NCI-H748 (cell line): ENCODE measurements around the gene CNFN.

Experiments
- DNase-seq: peaks from one replicate; lab custom pipeline; 2025; ENCODE audit not compliant: unreplicated experiment; lab: John Stamatoyannopoulos, UW

The CNFN gene, protein sequence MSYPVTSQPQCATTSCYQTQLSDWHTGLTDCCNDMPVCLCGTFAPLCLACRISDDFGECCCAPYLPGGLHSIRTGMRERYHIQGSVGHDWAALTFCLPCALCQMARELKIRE

GRCh38 chr19:42389899-42390298, at the start of gene CNFN:
Gene CNFN (minus strand): TSS chr19:42390297. CDS start chr19:42389037, 1,260 bp downstream.
- no peak for DNase-seq

- DNase-seq: no peak
Observed at GRCh38 chr19:42436006-42436405, 45.9 kb upstream of the CNFN start.

- no peak for DNase-seq
Observed at GRCh38 chr19:42435316-42435715, 45.2 kb upstream of the CNFN start.

- DNase-seq: peak; percentile 80
Observed at GRCh38 chr19:42433503-42434260, 43.6 kb upstream of the CNFN start.

DNA sequence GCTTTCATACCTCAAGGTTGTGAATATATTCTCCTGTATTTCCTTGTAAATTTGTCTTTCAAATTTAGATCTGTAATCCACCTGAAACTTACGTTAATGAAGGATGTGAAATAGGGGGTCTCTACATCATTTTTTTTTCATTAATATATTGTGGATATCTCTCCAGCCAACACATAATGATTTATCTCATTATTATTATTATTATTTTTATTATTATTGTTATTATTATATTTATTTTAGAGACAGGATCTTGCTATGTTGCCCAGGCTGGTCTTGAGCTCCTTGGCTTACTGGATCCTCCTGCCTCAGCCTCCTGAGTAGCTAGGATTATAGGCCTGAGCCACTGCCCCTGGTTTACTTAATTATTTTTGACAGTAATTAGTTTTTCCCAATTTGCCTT, 41.4 kb upstream of the CNFN start:
- no peak for DNase-seq

GRCh38 chr19:42428676-42429075, 38.6 kb upstream of the CNFN start:
- no peak for DNase-seq

DNA sequence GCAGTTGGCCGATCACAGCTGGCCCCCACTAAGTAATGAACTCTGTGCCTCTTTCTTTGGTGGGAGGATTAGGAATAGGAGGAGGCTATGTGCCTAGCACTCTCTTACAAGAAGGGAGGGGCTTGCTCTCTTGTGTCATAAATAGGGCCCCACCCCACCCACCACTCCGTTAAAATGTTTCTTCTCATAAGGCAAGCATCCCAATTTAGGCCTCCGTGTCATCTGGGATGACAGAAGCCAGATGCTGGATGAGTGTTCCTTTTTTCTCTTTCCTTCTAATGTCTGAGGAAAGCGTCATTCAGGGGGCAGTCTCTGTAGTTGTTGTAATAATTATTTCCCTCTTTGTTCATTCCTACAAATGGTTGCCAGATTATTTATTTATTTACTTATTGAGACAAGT, 37.2 kb upstream of the CNFN start, which contains the start of gene LIPE:
Gene LIPE (minus strand): TSS at position 76 of the 400 bp plus-strand sequence. CDS start 239 bp downstream, outside the sequence.
- DNase-seq: no peak

- DNase-seq: no peak
Observed at GRCh38 chr19:42426643-42427042, 36.5 kb upstream of the CNFN start.

DNA sequence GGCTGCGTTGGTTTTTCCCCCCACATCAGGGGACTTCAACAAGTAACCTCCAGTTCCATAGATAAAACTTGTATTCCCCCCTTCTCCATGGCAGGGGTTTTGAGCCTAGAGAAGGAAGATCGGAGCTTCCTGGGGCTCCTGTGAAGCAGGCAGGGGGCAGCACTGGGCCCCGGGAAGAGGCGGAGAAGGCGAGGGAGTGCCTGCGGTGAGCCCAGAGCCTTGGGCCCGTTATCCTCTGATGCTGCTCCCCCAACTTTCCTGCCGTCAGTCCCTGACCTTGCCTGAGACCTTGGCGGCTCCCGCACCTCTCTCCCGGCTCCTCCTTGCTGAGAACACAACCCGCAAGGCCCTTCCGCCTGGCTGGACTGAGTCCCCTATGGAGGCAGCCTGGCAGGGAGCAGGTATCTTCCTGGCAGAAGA, 34.6 kb upstream of the CNFN start:
- DNase-seq: no peak

DNA sequence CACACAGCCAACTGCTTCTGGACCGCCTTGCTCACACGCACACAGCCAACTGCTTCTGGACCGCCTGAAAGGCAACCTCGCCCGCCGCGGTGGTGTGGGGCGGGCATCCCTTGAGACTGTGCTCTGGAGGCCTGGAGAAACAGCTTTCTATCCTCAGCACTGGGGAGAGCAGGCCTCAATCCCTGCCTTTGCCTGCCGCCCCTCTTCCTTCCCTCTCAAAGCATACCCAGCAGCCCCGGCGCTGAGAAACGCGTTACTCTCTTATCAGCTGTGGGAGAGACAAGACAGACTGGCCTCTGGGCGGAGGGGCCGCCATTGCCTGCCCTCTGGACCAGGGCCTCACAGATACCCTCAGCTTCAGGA, 34.2 kb upstream of the CNFN start:
- no peak for DNase-seq

GRCh38 chr19:42423462-42424344, 33.6 kb upstream of the CNFN start:
- peak; percentile 97 for DNase-seq

DNA sequence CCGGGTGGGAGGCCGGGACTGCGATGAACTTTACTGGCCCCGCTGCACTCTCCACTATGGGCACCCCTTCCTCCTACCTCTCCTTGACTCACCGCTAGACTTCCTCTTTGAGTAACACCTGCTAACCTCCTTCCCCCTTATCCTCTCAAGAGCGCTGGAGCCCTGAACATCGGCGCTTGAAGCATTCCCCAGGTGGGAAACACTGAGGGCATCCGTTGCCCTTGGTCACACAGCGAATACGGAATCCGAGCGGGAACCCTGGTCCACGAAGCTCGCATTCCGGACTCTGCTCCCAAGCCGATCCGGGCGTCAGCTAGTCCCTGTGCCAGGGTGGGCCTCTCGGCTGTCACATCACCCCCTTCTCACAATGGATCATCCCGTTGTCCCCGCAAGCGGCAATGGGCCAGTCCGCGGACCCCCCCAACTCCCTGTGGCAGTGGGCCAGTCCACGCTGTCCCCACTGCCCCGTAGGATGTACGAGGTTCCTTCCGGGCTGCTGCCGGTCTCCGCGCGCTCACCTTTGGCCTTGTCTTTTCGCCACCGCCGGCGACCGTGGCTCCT, 32.9 kb upstream of the CNFN start:
- peak; percentile 81 for DNase-seq

GRCh38 chr19:42422092-42422900, 32.2 kb upstream of the CNFN start:
- DNase-seq: no peak

DNA sequence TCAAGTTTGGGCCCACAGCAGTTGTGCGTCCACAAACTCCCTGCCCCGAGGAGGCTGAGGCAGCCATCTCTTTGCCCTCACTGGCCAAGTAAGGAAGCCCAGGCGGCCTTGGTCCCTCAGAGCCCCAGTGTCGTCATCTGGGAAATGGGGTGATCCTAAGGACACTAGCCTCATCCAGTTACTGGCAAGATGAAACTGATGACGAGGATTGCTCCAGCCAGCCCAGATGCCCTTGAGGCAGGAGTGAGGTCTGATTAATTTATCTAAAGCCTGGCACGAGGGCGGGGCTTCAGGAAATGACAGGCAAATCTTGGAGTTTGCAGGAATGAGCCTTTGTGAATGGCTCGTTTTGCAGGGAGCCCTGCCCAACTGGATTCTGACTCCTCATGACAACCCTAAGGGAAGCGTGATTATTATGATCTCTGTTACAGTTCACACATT, 31.5 kb upstream of the CNFN start:
- no peak for DNase-seq

GRCh38 chr19:42421101-42421500, 31.0 kb upstream of the CNFN start:
- DNase-seq: no peak

GRCh38 chr19:42420055-42420544, 30.0 kb upstream of the CNFN start:
- peak; percentile 30 for DNase-seq

DNA sequence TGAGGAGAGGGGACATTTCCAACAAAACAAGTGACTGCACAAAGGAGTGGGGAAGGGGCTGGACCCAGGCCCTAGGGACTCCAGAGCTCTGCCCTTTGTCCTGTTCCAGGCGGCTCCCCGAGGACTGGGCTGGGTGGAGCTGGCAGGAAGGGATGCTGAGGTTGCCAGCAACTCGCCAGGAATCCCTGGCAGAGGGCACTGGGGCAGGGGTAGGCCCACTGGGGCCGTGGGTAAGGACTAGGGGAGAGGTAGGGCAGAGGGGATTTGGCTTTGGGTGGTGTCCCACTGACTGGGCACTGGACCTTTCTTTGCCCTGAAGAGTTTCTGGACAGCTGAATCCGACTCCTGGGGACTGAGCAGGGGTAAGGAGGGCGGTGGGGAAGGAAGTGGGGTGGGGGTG, 29.2 kb upstream of the CNFN start:
- DNase-seq: no peak

- DNase-seq: no peak
Observed at GRCh38 chr19:42412661-42413076, 22.6 kb upstream of the CNFN start.

DNA sequence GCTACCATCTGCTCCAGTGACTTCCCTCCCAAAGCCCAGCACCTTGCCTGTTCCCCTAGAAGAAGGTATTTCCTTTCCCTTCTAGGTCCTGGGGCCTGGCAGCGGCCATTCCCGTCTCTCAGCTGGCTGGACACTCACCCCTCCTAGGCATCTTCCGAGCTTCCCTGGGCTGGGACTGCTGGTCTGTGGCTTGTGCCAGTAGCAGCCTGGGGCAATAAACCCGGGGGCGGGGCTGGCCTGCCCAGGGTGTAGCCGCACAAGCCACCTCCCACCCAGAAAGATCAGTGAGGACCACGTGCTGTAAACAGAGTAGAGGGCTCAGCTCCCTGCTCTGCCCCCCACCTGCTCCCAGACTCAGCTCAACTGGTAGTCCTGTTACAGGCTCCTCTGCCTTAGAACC, 22.1 kb upstream of the CNFN start:
- peak; percentile 25 for DNase-seq

DNA sequence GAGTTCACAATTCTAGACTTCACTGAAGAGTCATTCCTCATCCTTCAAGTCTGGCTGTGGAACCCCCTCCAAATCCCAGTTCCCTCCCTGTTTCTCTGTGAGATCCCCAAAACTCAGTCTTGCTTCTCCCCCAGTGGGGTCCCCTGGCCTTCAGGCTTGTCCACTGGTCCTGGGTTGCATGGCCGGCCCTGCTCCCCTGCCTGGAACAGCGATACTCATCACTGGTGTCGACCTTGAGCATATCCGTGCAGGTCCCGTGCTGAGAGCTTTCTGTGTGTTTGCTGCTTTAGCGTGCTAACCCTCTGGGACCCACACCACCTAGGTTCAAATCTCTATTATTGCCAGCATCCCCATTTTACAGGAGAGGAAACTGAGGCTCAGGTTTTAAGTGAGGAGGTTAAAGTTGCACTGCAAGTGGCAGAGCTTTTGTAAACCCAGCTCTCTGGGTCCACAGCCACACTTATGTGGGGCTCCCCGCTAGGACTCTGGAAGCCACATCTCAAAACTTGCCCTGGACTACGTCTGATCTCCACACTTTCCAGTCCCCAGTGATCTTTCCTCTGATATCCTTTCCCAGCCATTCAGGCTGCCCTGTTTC, 21.6 kb upstream of the CNFN start:
- no peak for DNase-seq
